Astrocyte of the spinal cord (primary cell): ENCODE data around the gene TMEM178B.

ENCODE experiments used
- DNase-seq: peaks from one replicate; pipeline ENCODE4 v3.0.0; 2011; ENCODE audit warnings: low read depth, low spot score
- H3K4me3 ChIP-seq: 2 replicates; pipeline ENCODE4 v1.5.1; 2011; ENCODE audit warnings: low read depth, mild to moderate bottlenecking, low read length, moderate library complexity
- in situ Hi-C: cut with HindIII; loops from 2 replicates; pipeline ENCODE4 v1.10.0; 2017; ENCODE audit warnings: low sequenced_read_pairs
- TF ChIP-seq, protein P1 (sequence below): IDR thresholded peaks from 2 replicates; pipeline ENCODE4 v1.5.1; 2012; ENCODE audit warnings: low read depth, mild to moderate bottlenecking, low read length, inconsistent platforms

TMEM178B gene

DNA sequence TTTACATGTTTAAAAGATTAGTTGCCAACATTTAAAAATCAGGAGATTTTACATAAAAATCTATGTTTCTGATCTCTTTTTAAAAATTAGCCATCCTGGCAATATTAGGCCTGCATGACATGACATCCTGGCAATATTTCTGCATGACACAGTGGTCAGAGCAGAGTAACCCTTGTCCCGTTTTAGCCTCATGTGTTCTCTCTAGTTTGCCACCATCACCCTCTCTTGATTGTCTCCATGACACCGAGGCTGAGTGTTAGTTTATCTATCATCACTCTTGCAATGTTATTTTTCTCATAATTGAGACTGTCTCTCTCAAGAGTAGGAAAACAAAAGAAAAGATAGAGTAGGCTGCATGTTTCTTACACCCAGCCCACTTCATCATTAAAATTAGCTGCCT, 287.6 kb downstream of the TMEM178B start:
- H3K4me3 ChIP-seq: no peak overlapping the region
- in situ Hi-C loops: no loop called here
- TF ChIP-seq, protein P1, sequence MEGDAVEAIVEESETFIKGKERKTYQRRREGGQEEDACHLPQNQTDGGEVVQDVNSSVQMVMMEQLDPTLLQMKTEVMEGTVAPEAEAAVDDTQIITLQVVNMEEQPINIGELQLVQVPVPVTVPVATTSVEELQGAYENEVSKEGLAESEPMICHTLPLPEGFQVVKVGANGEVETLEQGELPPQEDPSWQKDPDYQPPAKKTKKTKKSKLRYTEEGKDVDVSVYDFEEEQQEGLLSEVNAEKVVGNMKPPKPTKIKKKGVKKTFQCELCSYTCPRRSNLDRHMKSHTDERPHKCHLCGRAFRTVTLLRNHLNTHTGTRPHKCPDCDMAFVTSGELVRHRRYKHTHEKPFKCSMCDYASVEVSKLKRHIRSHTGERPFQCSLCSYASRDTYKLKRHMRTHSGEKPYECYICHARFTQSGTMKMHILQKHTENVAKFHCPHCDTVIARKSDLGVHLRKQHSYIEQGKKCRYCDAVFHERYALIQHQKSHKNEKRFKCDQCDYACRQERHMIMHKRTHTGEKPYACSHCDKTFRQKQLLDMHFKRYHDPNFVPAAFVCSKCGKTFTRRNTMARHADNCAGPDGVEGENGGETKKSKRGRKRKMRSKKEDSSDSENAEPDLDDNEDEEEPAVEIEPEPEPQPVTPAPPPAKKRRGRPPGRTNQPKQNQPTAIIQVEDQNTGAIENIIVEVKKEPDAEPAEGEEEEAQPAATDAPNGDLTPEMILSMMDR: no peak
- no peak for DNase-seq

DNA sequence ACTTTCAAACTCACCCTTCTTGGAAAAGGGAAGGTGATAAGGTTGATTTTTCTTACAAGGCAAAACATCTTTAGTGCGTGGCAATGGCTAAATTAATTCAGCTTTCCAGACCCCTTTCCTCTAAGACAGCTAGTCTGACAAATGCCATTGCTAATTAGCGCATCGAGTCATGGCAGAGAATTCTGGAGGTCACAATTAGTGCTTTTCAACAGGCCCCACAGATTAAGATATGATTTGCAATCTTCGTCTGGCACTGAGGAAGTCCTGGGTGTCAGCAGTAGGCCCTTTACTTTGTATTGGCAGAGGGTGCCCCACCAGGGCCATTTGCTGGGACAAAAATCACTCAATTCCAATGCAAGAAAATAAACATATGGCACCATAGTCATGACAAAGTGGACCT, 288.1 kb downstream of the TMEM178B start:
- H3K4me3 ChIP-seq: no peak overlapping the region
- in situ Hi-C loops: no loop called here
- TF ChIP-seq, protein P1: no peak
- DNase-seq: no peak

DNA sequence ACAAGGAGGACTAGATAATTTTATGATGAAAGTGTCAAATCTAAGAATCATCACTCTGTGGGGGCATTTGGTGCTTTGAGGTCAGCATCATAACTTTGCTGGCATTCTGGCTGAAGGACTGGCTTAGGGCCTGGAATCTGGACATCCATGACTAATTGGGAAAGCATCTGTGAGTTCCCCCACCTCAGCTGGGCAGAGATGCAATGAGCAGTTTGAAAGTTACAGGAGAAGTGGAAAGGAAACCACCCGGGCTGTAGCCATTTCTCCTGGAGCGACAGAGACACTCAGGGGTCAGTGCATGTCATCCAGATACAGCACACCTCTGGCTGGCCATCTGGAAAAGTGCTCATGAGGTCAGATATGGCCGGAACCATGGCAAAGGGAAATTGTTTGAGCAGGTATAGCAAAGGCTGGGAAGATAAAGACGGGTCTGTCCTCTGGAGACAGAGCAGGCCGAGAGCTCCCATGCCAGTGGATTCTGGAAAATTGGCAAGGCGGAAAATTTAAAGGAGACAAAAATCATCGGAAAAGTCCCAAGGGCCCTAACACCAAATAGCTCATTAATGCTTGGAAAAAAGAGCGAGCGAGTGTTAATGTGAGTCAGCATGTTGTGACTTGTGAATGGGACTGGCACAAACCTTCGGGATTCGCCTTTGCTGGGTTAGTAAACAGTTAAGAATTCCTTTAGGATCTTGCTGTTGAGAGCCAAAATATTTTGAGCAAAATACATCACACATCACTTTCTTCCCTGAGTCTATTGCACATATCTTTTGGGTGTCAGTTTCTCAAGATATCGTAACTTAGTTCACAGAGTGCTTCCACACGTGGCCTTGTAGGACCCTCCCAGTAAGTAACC, 288.9 kb downstream of the TMEM178B start:
- DNase-seq: peak; percentile 88
- TF ChIP-seq, protein P1: no peak
- no peak overlapping the region for H3K4me3 ChIP-seq
- in situ Hi-C loops: no loop called here

DNA sequence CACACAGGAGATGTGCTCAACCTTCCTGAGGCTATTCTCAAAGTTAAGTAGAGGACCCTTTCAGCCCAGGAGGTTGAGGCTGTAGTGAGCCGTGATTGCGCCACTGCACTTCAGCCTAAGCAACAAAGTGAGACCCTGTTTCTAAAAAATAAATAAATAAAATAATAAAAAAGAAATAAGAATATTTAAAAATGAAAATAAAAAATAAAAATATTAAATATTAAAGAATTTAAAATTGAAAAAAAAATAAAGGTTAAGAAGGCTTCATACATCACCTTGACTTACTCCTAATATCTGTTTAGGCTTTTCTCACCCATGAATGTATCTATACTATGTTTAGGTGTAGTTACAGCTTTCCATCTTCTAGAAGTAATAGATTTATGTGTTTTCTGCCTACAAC, 289.9 kb downstream of the TMEM178B start:
- DNase-seq: no peak
- TF ChIP-seq, protein P1: no peak
- no peak overlapping the region for H3K4me3 ChIP-seq
- in situ Hi-C loops: no loop called here

DNA sequence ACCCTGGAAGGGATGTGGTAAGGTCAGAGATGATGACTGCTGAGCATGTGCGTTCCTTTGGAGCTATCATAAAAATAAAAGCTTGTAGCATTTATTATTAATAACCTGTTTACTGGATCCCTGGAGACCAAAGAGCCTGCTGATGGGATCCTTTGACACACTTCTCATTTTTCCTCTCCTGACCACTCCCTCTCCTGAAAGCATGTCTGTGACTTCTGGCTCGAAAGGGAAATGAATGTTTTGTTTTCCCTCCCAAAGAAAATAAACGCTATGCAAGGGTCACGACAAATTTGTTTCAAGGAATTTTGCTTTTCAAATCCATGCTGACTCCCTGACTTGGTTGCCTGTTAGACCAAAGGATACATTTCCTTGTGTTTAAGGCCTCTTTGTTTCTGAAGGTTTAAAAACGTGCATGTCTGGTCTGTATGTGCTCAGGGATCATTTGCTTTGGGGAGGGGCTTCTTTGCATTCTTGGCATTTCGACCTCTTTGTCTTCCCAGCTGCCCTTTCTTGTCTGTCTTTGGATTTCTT, 292.3 kb downstream of the TMEM178B start:
- DNase-seq: peak; percentile 50
- TF ChIP-seq, protein P1: no peak
- H3K4me3 ChIP-seq: no peak overlapping the region
- in situ Hi-C loops: no loop called here

DNA sequence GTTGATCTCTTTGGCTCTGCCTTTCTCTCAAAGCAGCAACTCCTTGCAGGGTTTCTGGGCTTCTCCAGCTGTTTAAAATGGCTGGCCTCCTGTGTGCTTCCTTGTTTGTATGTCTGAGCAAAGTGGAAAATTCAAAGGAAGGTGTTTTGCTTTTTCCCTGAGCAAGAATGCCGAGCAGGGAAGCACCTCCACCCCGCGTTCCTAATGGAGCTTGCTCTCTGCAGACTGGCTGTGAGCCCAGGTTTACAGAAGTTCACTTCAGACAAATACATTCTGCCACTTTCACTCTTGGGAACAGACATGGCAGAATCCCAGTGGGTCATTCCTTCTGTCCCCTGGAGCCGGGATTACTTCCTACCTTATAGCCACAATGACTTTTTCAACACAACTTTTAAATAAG, 295.6 kb downstream of the TMEM178B start:
- peak; percentile 33 for DNase-seq
- TF ChIP-seq, protein P1: no peak
- no peak overlapping the region for H3K4me3 ChIP-seq
- in situ Hi-C loops: no loop called here
